H9 (cell line): Measurements from ENCODE around the gene TBC1D25. TPM values are rescaled to one million over a fixed set of nuclear protein-coding genes. Genes with fewer than 3 reads are reported as not detected.

Experiments used
- DNase-seq: peaks from one replicate; pipeline ENCODE4 v3.0.0-alpha.2; 2017
- H2AFZ ChIP-seq: one replicate; pipeline ENCODE4 v1.6.1; 2013; ENCODE audit warnings: mild to moderate bottlenecking, low read length, control low read depth, moderate library complexity
- H2AK5ac ChIP-seq: 2 replicates; pipeline ENCODE4 v1.6.1; 2013; ENCODE audit warnings: low read length, control low read depth, mixed read lengths; ENCODE audit not compliant: insufficient read length
- H2BK120ac ChIP-seq: one replicate; pipeline ENCODE4 v1.6.1; 2013; ENCODE audit warnings: low read depth, mild to moderate bottlenecking, low read length, control low read depth, inconsistent platforms; ENCODE audit not compliant: poor library complexity, severe bottlenecking
- H2BK12ac ChIP-seq: 2 replicates; pipeline ENCODE4 v1.6.1; 2013; ENCODE audit warnings: low read length, control low read depth, mixed read lengths, low read depth; ENCODE audit not compliant: insufficient read length
- H2BK15ac ChIP-seq: 2 replicates; pipeline ENCODE4 v1.6.1; 2013; ENCODE audit warnings: low read depth, low read length, control low read depth
- H2BK20ac ChIP-seq: one replicate; pipeline ENCODE4 v1.6.1; 2013; ENCODE audit warnings: low read depth, mild to moderate bottlenecking, low read length, control low read depth, inconsistent platforms; ENCODE audit not compliant: poor library complexity, severe bottlenecking
- H2BK5ac ChIP-seq: 2 replicates; pipeline ENCODE4 v1.6.1; 2013; ENCODE audit warnings: low read length, control low read depth, mixed read lengths; ENCODE audit not compliant: insufficient read length
- H3K14ac ChIP-seq: 2 replicates; pipeline ENCODE4 v1.6.1; 2013; ENCODE audit warnings: low read length, control low read depth; ENCODE audit not compliant: insufficient read depth
- H3K18ac ChIP-seq: 2 replicates; pipeline ENCODE4 v1.6.1; 2013; ENCODE audit warnings: low read depth, mild to moderate bottlenecking, mixed read lengths, low read length, control low read depth; ENCODE audit not compliant: insufficient read length
- H3K23ac ChIP-seq: 2 replicates; pipeline ENCODE4 v1.6.1; 2013; ENCODE audit warnings: low read length, control low read depth, mixed read lengths, low read depth; ENCODE audit not compliant: insufficient read length
- H3K23me2 ChIP-seq: 2 replicates; pipeline ENCODE4 v1.6.1; 2013; ENCODE audit warnings: low read depth, mild to moderate bottlenecking, mixed read lengths, low read length, control low read depth; ENCODE audit not compliant: insufficient read length, poor library complexity, severe bottlenecking
- H3K27ac ChIP-seq: 2 replicates; pipeline ENCODE4 v1.5.1; 2013; ENCODE audit warnings: low read length, control low read depth, mixed read lengths, low read depth; ENCODE audit not compliant: insufficient read length
- H3K27me3 ChIP-seq: 2 replicates; pipeline ENCODE4 v1.6.1; 2013; ENCODE audit warnings: low read length, control low read depth, inconsistent platforms; ENCODE audit not compliant: insufficient read depth
- H3K4ac ChIP-seq: 2 replicates; pipeline ENCODE4 v1.6.1; 2013; ENCODE audit warnings: low read depth, mild to moderate bottlenecking, control low read depth, inconsistent platforms, low read length, moderate library complexity
- H3K4me1 ChIP-seq: 2 replicates; pipeline ENCODE4 v1.6.1; 2013; ENCODE audit warnings: low read length, control low read depth, inconsistent platforms; ENCODE audit not compliant: insufficient read depth
- H3K4me2 ChIP-seq: 2 replicates; pipeline ENCODE4 v1.6.1; 2013; ENCODE audit warnings: low read length, control low read depth, mixed read lengths; ENCODE audit not compliant: insufficient read length, insufficient read depth
- H3K56ac ChIP-seq: 2 replicates; pipeline ENCODE4 v1.6.1; 2013; ENCODE audit warnings: low read depth, mild to moderate bottlenecking, mixed read lengths, low read length, control low read depth; ENCODE audit not compliant: insufficient read length
- H3K79me1 ChIP-seq: 2 replicates; pipeline ENCODE4 v1.6.1; 2013; ENCODE audit warnings: low read depth, mild to moderate bottlenecking, moderate library complexity, low read length, control low read depth, inconsistent platforms; ENCODE audit not compliant: insufficient read depth, poor library complexity, severe bottlenecking
- H3K79me2 ChIP-seq: 2 replicates; pipeline ENCODE4 v1.6.1; 2013; ENCODE audit warnings: low read length, control low read depth, inconsistent platforms; ENCODE audit not compliant: insufficient read depth
- H3K9ac ChIP-seq: 2 replicates; pipeline ENCODE4 v1.6.1; 2013; ENCODE audit warnings: low read length, control low read depth, mixed read lengths; ENCODE audit not compliant: insufficient read length; ENCODE audit errors: extremely low read depth
- H3K9me3 ChIP-seq: one replicate; pipeline ENCODE4 v1.6.1; 2013; ENCODE audit warnings: low read depth, low read length, inconsistent platforms; ENCODE audit not compliant: control insufficient read depth
- H3T11ph ChIP-seq: one replicate; pipeline ENCODE4 v1.6.1; 2013; ENCODE audit warnings: mild to moderate bottlenecking, low read length, control low read depth, inconsistent platforms
- H4K20me1 ChIP-seq: one replicate; pipeline ENCODE4 v1.6.1; 2013; ENCODE audit not compliant: control insufficient read depth, insufficient read length, insufficient read depth
- H4K5ac ChIP-seq: 2 replicates; pipeline ENCODE4 v1.6.1; 2013; ENCODE audit warnings: low read depth, mild to moderate bottlenecking, mixed read lengths, low read length, control low read depth; ENCODE audit not compliant: insufficient read length
- H4K8ac ChIP-seq: replicated peaks from 2 replicates; pipeline ENCODE4 v1.6.1; 2013; ENCODE audit warnings: low read length, control low read depth, mixed read lengths, low read depth; ENCODE audit not compliant: insufficient read length
- H4K91ac ChIP-seq: 2 replicates; pipeline ENCODE4 v1.6.1; 2013; ENCODE audit warnings: low read depth, mild to moderate bottlenecking, moderate library complexity, mixed read lengths, low read length, control low read depth; ENCODE audit not compliant: insufficient read length
- H3K27ac Mint-ChIP-seq, 3 experiments: 2 replicates in 2 of 3; 3 replicates in 1 of 3; pipeline ENCODE4 v1.8.0; 2020 to 2021; ENCODE audit warnings: mixed read lengths in 3 of 3, mild to moderate bottlenecking in 1 of 3, moderate library complexity in 1 of 3
- H3K27me3 Mint-ChIP-seq: 2 replicates; pipeline ENCODE4 v1.8.0; 2021; ENCODE audit warnings: low read depth, mild to moderate bottlenecking, moderate library complexity, mixed read lengths
- H3K36me3 Mint-ChIP-seq, 3 experiments: 2 replicates in 2 of 3; 3 replicates in 1 of 3; pipeline ENCODE4 v1.8.0; 2020 to 2021; ENCODE audit warnings: low read depth in 3 of 3, mixed read lengths in 3 of 3; ENCODE audit not compliant: insufficient read depth in 1 of 3
- H3K4me1 Mint-ChIP-seq, 2 experiments: 2 replicates each; pipeline ENCODE4 v1.8.0; 2020; ENCODE audit warnings: mixed read lengths in 2 of 2
- H3K4me3 Mint-ChIP-seq, 2 experiments: 2 replicates in 1 of 2; 3 replicates in 1 of 2; pipeline ENCODE4 v1.8.0; 2020 to 2021; ENCODE audit warnings: mild to moderate bottlenecking in 2 of 2, mixed read lengths in 2 of 2, moderate library complexity in 1 of 2
- H3K9me3 Mint-ChIP-seq, 2 experiments: 2 replicates in 1 of 2; 3 replicates in 1 of 2; pipeline ENCODE4 v1.8.0; 2020; ENCODE audit warnings: mild to moderate bottlenecking in 2 of 2, mixed read lengths in 2 of 2, moderate library complexity in 1 of 2
- WGBS: extraction: QIAGEN DNeasy Blood & Tissue Kit; methylation state at CpG from one replicate; pipeline ENCODE4 v1.1.7; 2013; ENCODE audit warnings: missing lambda C conversion rate, low lambda C conversion rate, mixed read lengths; ENCODE audit not compliant: insufficient read length; ENCODE audit errors: extremely low coverage; 5-methylcytosine and 5-hydroxymethylcytosine counted together
- total RNA-seq: library from RNA; stranded (reverse); gene quantifications from 2 replicates; pipeline ENCODE4 v1.2.1, GENCODE V29; 2021
- TF ChIP-seq, protein P1 (sequence below): fragments of 200-600 bp; sonication (generic); conservative IDR thresholded peaks from 3 replicates; pipeline ENCODE4 v1.8.0; 2021; ENCODE audit warnings: antibody characterized with exemption, mild to moderate bottlenecking

The TBC1D25 gene
- total RNA-seq, 1 experiment from 2014 or later, result 10.2 TPM

DNA sequence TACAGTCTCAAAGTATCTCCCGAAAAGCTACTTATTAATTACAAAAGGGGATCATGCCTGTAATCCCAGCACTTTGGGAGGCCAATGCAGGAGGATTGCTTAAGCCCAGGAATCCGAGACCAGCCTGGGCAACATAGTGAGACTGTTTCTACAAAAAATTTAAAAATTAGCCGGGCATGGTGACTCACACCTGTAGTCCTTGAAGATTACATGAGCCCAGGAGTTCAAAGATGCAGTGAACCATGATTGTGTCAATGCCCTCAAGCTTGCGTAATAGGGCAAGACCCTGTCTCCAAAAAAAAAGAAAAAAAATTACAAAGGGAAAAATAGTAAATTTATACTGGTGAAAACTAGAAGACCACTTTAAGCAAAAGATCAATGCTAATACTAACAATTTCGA lies 34.0 kb upstream of the TBC1D25 start:
- H3K27ac Mint-ChIP-seq, result no peak overlapping the region
- peaks cover 5% of the 10 kb centered on the region for H3K23me2 ChIP-seq
- no peak overlapping the region for H2BK120ac ChIP-seq
- no peaks in the 10 kb centered on the region for H3K4me1 ChIP-seq
- peaks cover 67 to 69% of the 10 kb centered on the region in 2 experiments for H3K9me3 Mint-ChIP-seq
- H2BK5ac ChIP-seq, result no peak overlapping the region
- no peak overlapping the region for H2BK12ac ChIP-seq
- DNase-seq, result no peak
- no peak overlapping the region for H3K18ac ChIP-seq
- H3K27me3 Mint-ChIP-seq, result peaks cover 4% of the 10 kb centered on the region; the same call in 1 of the 2 replicates
- no peak overlapping the region for H3K4ac ChIP-seq
- H2BK20ac ChIP-seq, result no peak overlapping the region
- no peak overlapping the region for H3K4me3 Mint-ChIP-seq
- no peaks in the 10 kb centered on the region for H4K20me1 ChIP-seq
- H3K27me3 ChIP-seq, result no peaks in the 10 kb centered on the region
- no CpG with 5 or more reads among the region's 5 CpGs for WGBS
- H3K14ac ChIP-seq, result no peak overlapping the region
- no peaks in the 10 kb centered on the region for H3K79me1 ChIP-seq
- no peak overlapping the region for H4K5ac ChIP-seq
- peaks cover 3 to 8% of the 10 kb centered on the region in 2 experiments; a peak in 3 of 4 replicates for H3K4me1 Mint-ChIP-seq
- no peak overlapping the region for H2AK5ac ChIP-seq
- no peak overlapping the region for H3T11ph ChIP-seq
- no peaks in the 10 kb centered on the region for H3K79me2 ChIP-seq
- no peak overlapping the region for H3K9ac ChIP-seq
- no peak overlapping the region for H3K56ac ChIP-seq
- H4K8ac ChIP-seq, result no peak overlapping the region
- H4K91ac ChIP-seq, result no peak overlapping the region
- H3K36me3 Mint-ChIP-seq, result peaks cover 0 to 9% (median 5%) of the 10 kb centered on the region in 3 experiments; a peak in 5 of 7 replicates
- no peak overlapping the region for H3K27ac ChIP-seq
- H3K23ac ChIP-seq, result no peak overlapping the region
- H3K9me3 ChIP-seq, result peaks cover 26% of the 10 kb centered on the region
- H3K4me2 ChIP-seq, result no peak overlapping the region
- no peak overlapping the region for H2BK15ac ChIP-seq
- TF ChIP-seq, protein P1, sequence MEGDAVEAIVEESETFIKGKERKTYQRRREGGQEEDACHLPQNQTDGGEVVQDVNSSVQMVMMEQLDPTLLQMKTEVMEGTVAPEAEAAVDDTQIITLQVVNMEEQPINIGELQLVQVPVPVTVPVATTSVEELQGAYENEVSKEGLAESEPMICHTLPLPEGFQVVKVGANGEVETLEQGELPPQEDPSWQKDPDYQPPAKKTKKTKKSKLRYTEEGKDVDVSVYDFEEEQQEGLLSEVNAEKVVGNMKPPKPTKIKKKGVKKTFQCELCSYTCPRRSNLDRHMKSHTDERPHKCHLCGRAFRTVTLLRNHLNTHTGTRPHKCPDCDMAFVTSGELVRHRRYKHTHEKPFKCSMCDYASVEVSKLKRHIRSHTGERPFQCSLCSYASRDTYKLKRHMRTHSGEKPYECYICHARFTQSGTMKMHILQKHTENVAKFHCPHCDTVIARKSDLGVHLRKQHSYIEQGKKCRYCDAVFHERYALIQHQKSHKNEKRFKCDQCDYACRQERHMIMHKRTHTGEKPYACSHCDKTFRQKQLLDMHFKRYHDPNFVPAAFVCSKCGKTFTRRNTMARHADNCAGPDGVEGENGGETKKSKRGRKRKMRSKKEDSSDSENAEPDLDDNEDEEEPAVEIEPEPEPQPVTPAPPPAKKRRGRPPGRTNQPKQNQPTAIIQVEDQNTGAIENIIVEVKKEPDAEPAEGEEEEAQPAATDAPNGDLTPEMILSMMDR, result no peak
- no peak overlapping the region for H2AFZ ChIP-seq
